Non-pigmented ciliary epithelial cell (primary cell): ENCODE results near the gene COMT.

Source experiments
- DNase-seq: peaks from one replicate; pipeline ENCODE4 v3.0.0-alpha.2; 2010; ENCODE audit warnings: low read depth

COMT gene

GRCh38 chr22:19981961-19982920 is 40.7 kb downstream of the COMT start:
- DNase-seq: no peak

- DNase-seq: no peak
These were observed 41.5 kb downstream of the COMT start for GRCh38 chr22:19982991-19983578.

- DNase-seq: no peak
These were observed 42.2 kb downstream of the COMT start for GRCh38 chr22:19983741-19984140.

- no peak for DNase-seq
These were observed 42.7 kb downstream of the COMT start for GRCh38 chr22:19984201-19984753.

- DNase-seq: no peak
These were observed 43.6 kb downstream of the COMT start for GRCh38 chr22:19984851-19985811.

DNA sequence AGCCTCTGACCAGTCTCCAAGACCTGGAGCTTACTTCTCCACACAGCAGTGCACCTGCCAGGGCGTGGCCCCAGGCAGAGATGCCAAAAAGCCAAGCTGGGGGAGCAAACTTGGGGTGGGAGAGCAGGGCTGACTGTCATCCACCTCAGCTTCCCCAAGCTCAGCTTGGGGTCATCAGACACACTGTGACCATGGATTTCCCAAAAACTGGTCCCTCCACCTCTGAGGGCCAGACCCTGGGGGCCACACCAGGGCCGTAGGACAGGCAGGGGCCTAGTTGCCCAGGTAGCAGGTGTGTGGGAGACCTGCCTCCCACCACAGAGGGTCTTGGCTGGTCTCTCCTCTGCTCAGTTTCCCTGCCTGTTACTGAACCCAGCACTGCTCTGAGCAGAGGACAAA is 44.4 kb downstream of the COMT start:
- no peak for DNase-seq

GRCh38 chr22:19986410-19987341 is 45.1 kb downstream of the COMT start:
- no peak for DNase-seq

DNA sequence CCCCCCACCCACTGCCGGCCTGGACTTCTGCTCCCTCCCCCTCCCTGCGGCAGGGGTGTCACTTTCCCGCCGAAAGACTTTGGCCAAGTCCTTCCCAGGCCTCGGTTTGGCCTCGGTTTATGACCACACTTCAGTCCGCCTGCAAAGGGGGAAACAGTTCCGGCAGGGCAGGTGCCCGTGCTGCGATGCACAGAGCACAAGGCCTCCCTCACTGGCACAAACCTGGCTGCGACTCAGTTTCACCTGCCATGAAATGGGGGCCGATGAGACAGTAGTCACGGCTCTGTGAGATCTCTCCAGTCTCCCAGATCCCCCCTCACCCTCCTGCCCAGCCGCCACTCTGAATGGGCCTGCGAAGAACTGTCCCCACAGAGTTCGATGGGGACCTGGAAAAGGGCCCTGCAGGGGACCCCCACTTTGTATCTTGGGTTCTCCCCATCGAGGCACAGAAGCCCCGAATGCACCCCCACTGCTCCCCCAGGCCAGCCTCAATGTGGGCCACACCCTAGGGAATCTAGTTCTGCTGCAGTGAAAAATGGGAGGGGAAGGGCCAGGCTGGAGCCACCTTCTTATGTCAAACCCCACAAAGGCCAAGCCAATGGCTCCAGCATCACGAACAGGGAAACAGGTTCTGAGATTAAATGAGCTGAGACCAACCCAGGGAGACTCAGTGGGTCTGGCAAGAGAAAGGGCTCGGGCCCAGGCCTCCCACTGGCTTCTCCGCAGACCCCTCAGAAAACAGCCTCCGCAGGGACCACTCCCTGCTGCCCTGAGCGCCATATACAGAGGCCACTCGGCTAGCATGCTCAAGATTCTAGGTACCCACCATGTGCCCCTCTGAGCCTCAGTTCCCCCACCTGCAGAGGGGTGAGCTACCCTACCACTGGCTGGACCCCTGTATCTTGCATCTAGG is 46.1 kb downstream of the COMT start:
- DNase-seq: no peak

DNA sequence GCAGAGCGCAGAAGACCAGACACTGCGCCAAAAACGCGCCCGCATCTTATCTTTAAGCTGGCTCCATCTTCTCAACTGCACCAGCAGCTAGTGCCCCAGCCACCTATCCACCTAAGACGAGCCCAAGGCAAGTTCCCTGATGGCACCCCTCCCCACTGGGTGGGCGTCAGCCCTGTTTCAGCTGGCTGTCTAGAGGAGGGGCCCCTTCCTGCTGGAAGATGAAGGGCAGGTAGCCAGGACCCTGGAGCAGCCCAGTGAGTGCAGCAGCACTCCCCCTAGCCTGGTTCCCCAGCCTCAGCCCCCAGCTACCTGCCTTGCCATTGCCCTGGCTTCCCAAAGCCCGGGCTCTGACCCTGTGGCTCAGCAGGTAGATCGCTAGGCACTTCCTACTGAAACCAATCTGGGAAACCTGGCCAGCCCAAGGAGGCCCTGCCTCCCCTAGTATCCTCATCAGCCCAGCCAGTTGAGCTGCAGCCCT is 46.8 kb downstream of the COMT start:
- no peak for DNase-seq

DNA sequence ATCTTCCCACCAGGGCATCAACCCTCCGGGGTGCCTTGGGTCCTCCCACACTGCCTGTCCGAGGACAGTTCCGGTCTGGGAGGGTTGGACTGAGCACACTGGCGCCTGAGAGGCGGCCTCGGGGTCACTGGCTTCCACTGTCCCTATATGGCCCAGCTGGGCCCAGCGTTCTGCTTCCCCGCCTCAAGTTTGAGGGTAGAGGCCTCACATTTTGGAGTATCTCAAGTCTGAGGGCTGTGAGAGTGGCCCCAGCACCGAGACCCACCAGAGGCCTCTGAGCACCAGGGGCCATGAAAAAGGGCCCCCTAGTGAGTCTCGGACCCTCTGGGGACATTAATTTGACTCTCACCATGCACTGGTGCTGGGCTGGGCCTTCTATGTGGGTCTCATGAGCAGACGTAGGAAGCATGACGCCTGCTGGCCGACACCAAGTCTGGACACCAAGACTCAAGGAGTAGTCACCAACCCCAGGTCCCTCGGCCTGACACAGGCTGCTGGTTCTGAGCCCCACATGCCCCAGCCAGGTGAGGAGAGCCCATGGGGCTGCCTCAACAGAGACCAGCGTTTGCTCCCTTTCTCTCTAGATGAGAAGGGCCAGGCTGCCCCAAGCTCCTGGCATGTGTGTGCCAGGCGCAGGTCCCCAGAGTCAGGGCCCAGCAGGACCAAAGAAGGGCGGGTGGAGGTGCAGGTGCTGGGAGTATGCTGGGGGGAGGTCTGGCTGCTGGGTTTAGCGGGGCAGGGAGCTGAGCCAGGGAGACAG is 47.6 kb downstream of the COMT start:
- no peak for DNase-seq

DNA sequence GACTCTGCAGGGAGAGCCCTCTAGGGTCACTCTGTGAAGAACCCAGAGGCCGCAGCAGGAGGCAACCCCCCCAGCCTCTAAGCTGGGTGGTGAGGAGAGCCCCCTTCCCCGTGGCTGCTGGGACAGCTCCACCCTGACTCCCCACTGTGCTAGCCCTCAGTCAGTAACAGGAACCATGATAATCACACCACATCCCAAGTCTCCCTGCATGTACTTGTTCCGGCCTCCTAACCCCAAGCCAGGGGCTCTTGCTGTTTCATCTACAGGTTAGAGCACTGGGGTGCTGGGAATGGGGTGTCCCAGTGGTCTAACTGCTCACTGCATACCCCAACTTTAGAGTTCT is 48.1 kb downstream of the COMT start:
- no peak for DNase-seq

DNA sequence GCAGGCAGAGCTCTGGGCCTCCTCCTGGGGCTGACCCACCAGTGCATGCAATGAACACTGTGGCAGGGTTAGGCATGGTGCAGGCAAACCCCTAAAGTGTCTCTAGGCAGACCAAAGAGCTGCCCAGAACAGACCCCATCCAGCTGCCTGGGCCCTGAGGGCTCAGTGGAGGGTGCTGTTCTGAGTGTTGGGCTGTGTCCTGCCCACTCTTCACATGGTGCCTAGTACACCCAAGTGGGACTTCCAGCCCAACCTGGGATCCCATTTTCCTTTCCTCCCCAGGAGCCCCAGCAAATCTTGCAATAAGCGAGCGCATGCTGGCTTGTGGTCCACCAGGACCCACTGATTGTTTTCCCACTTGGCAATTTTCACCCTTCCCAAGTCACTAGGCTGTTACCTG is 48.6 kb downstream of the COMT start:
- no peak for DNase-seq

GRCh38 chr22:19990609-19991394 is 49.2 kb downstream of the COMT start:
- no peak for DNase-seq

GRCh38 chr22:19991395-19991644 is 49.7 kb downstream of the COMT start:
- no peak for DNase-seq

GRCh38 chr22:19991645-19992451 is 50.3 kb downstream of the COMT start:
- DNase-seq: no peak

GRCh38 chr22:19992481-19992911 is 50.9 kb downstream of the COMT start:
- no peak for DNase-seq

DNA sequence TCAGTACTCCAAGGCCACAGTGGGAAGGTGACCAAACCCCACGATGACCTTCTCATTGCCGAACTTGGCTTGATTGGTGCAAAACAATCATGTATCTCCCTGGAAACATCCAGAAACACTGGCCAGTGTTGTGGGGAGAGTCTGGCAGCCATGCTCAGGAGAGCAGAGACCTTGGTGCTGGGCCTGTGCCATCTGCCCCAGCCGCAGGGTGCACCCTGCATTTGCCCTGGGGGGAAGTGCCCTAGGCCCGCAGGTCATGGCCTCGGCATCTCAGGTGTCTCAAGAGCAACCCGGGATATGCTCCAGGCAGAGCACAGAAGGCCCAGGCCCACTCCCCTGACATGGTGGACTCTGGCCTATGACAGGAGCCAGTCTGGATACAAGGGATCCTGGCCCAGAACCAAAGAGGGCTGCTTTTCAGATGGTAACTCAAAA is 51.4 kb downstream of the COMT start:
- DNase-seq: no peak

DNA sequence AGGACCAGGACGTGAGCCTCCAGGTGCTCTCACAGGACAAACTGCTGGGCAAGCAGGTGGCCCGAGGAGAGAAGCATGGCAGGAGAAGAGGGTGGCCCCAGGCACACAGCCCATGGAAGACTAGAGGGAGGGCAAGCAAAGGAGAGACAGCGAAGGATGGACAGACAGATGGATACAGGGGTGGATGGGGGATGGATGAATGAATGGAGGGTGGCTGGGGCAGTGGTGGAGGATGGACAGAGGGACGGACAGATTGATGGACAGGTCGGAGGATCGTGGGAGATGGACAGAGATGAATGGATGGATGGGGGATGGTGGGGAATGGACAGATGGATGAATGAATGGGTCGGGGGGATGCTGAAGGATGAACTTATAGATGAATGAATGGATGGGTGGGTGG is 52.4 kb downstream of the COMT start:
- no peak for DNase-seq
